HCT116 (cell line): ENCODE data around the gene SETD3. TPM values are rescaled to one million over a fixed set of nuclear protein-coding genes. Genes with fewer than 3 reads are reported as not detected.

Experiments
- ATAC-seq: fragments of 200-7000 bp; cut with Tn5 transposase; 2 replicates; pipeline ENCODE4 v1.9.1; 2020; ENCODE audit warnings: mild to moderate bottlenecking, moderate library complexity
- BruUV-seq: library from RNA; stranded (reverse); fragments of 400-500 nt; replicated peaks from 2 replicates; lab custom pipeline; 2021; lab: Mats Ljungman, UMichigan
- CTCF ChIA-PET: fragments of 300-600 bp; sonication (Branson Sonifier 250); formaldehyde crosslinking; loops from one replicate; lab custom pipeline; 2021; ENCODE audit warnings: antibody characterized with exemption; lab: Charles Lee
- POLR2A ChIA-PET: fragments of 300-600, 350-600 bp; sonication (Branson Sonifier 250); formaldehyde crosslinking; loops from one replicate; lab custom pipeline; 2021; ENCODE audit warnings: antibody characterized with exemption; lab: Charles Lee
- RAD21 ChIA-PET, 2 experiments: fragments of 300-600 bp; sonication (Branson Sonifier 250); formaldehyde crosslinking; loops; one replicate each; lab custom pipeline; 2023; ENCODE audit warnings: low total read pairs in 2 of 2; ENCODE audit not compliant: uncharacterized antibody in 2 of 2, unreplicated experiment in 2 of 2, low non-redundant PET in 1 of 2; lab: Charles Lee
- DNase-seq: peaks from one replicate; pipeline ENCODE4 v3.0.0-alpha.2; 2010; ENCODE audit warnings: low read depth, low spot score
- H2AFZ ChIP-seq: fragments of 200-600 bp; shearing (Covaris generic), sonication (generic); 2 replicates; pipeline ENCODE4 v1.6.1; 2017; ENCODE audit warnings: low read depth, mixed run types, mixed read lengths, antibody characterized with exemption, low read length; ENCODE audit not compliant: poor library complexity, severe bottlenecking
- H3K27ac ChIP-seq: 2 replicates; pipeline ENCODE4 v1.5.1; 2012; ENCODE audit warnings: low read depth, low read length
- H3K27me3 ChIP-seq: fragments of 200-600 bp; sonication (generic); 2 replicates; pipeline ENCODE4 v1.6.1; 2016; ENCODE audit warnings: mixed run types, low read length, mixed read lengths; ENCODE audit not compliant: insufficient read depth
- H3K36me3 ChIP-seq, 2 experiments: fragments of 200-500 bp in 1 of 2; fragments of 200-600 bp in 1 of 2; sonication (Bioruptor generic) in 1 of 2; sonication (generic) in 1 of 2; 2 replicates each; pipeline versions ENCODE4 v1.5.1 to v1.6.1; 2014 to 2016; ENCODE audit warnings: low read length in 2 of 2, inconsistent platforms in 1 of 2, mixed read lengths in 1 of 2, mixed run types in 1 of 2; ENCODE audit not compliant: insufficient read depth in 2 of 2, control insufficient read depth in 1 of 2
- H3K4me1 ChIP-seq, 2 experiments: fragments of 200-600 bp in 1 of 2; sonication (generic) in 1 of 2; 2 replicates each; pipeline versions ENCODE4 v1.5.1 to v1.6.1; 2012 to 2017; ENCODE audit warnings: low read length in 2 of 2, inconsistent platforms in 1 of 2, mild to moderate bottlenecking in 1 of 2, mixed read lengths in 1 of 2, mixed run types in 1 of 2, moderate library complexity in 1 of 2; ENCODE audit not compliant: insufficient read depth in 2 of 2, control insufficient read depth in 1 of 2
- H3K4me2 ChIP-seq: fragments of 200-600 bp; sonication (generic); 2 replicates; pipeline ENCODE4 v1.6.1; 2017; ENCODE audit warnings: mixed run types, low read length, mixed read lengths
- H3K4me3 ChIP-seq, 2 experiments: fragments of 200-600 bp in 1 of 2; sonication (generic) in 1 of 2; replicated peaks in 1 of 2; 2 replicates each; pipeline ENCODE4 v1.5.1; 2011 to 2016; ENCODE audit warnings: low read length in 2 of 2, control low read depth in 1 of 2, low read depth in 1 of 2, mild to moderate bottlenecking in 1 of 2, mixed read lengths in 1 of 2, mixed run types in 1 of 2
- H3K79me2 ChIP-seq: fragments of 200-600 bp; sonication (generic); 2 replicates; pipeline ENCODE4 v1.6.1; 2017; ENCODE audit warnings: mild to moderate bottlenecking, mixed run types, low read length, moderate library complexity, mixed read lengths; ENCODE audit not compliant: insufficient read depth
- H3K9ac ChIP-seq: fragments of 200-600 bp; sonication (generic); 2 replicates; pipeline ENCODE4 v1.6.1; 2016; ENCODE audit warnings: low read length, mixed read lengths
- H3K9me2 ChIP-seq: fragments of 200-600 bp; sonication (generic), shearing (Covaris generic); 2 replicates; pipeline ENCODE4 v1.6.1; 2017; ENCODE audit warnings: mixed run types, mild to moderate bottlenecking, moderate library complexity; ENCODE audit not compliant: insufficient read depth
- H3K9me3 ChIP-seq, 2 experiments: fragments of 200-500 bp in 1 of 2; fragments of 200-600 bp in 1 of 2; sonication (Bioruptor generic) in 1 of 2; sonication (generic) in 1 of 2; 2 replicates each; pipeline ENCODE4 v1.6.1; 2014 to 2017; ENCODE audit warnings: low read length in 2 of 2, mixed read lengths in 2 of 2, inconsistent platforms in 1 of 2, low read depth in 1 of 2, mild to moderate bottlenecking in 1 of 2, mixed run types in 1 of 2, moderate library complexity in 1 of 2; ENCODE audit not compliant: control insufficient read depth in 1 of 2, insufficient read depth in 1 of 2
- H4K20me1 ChIP-seq: fragments of 200-600 bp; sonication (generic), shearing (Covaris generic); 2 replicates; pipeline ENCODE4 v1.6.1; 2017; ENCODE audit warnings: mixed run types, mild to moderate bottlenecking, moderate library complexity; ENCODE audit not compliant: insufficient read depth
- intact Hi-C: fragments of 100-400 bp; cut with micrococcal nuclease; formaldehyde crosslinking; loops from 2 replicates; pipeline ENCODE4 v1.10.0; 2022
- total RNA-seq: library from RNA; stranded (reverse); gene quantifications from one replicate; pipeline ENCODE4 v1.2.1, GENCODE V29; 2021; ENCODE audit not compliant: unreplicated experiment
- TF ChIP-seq, protein P1 (sequence below): IDR thresholded peaks from 2 replicates; pipeline ENCODE4 v1.6.1; 2012; ENCODE audit warnings: low read depth
- TF ChIP-seq, protein P2 (sequence below): IDR thresholded peaks from 2 replicates; pipeline ENCODE4 v1.6.1; 2012
- TF ChIP-seq, protein P3 (sequence below): IDR thresholded peaks from 2 replicates; pipeline ENCODE4 v1.6.1; 2012

SETD3 gene
- total RNA-seq, 1 experiment from 2014 or later: 46.6 TPM

DNA sequence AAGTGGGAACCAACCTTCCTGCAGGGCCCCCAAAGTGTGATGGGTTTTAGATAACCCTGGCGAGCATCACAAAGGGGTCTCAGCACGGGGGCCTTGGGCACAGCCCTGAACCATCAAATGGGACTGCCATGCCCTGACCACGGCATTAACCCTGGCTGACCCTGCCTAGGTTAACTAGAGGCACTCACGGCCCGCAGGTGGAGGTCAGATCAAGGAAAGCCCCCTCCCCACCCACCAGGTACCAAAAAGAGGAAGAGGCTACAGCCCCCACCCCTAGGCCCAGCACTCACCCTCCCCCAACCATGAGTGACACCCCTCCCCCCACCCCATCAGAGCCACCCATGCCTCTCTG, 43.0 kb upstream of the SETD3 start:
- intact Hi-C loops: loop anchor here (10.0 kb wide), 1 partner anchor 421 kb away; no protein-coding TSS in a partner anchor
- ChIA-PET POLR2A (no interaction called here), RAD21 (interaction anchor here in 1 of 2 experiments (0.5 kb wide), 1 partner anchor 104 kb away, joined by 4 read pairs; no protein-coding TSS in a partner anchor), CTCF (no interaction called here)
- no peaks in the 10 kb centered on the region for H3K9me3 ChIP-seq
- H4K20me1 ChIP-seq: no peaks in the 10 kb centered on the region
- no peak overlapping the region for H3K4me2 ChIP-seq
- no peaks in the 10 kb centered on the region for H3K9me2 ChIP-seq
- no peak overlapping the region for H3K4me3 ChIP-seq
- no peak overlapping the region for H3K9ac ChIP-seq
- H3K27ac ChIP-seq: no peak overlapping the region
- ATAC-seq (no peak), DNase-seq (no peak)
- BruUV-seq: no TSS peak
- no peak overlapping the region for H2AFZ ChIP-seq
- H3K27me3 ChIP-seq: no peaks in the 10 kb centered on the region
- peaks cover 6% of the 10 kb centered on the region; the same call in 1 of the 2 replicates for H3K79me2 ChIP-seq
- peaks cover 0 to 6% of the 10 kb centered on the region in 2 experiments; a peak in 2 of 4 replicates for H3K4me1 ChIP-seq
- TF ChIP-seq, protein P1, sequence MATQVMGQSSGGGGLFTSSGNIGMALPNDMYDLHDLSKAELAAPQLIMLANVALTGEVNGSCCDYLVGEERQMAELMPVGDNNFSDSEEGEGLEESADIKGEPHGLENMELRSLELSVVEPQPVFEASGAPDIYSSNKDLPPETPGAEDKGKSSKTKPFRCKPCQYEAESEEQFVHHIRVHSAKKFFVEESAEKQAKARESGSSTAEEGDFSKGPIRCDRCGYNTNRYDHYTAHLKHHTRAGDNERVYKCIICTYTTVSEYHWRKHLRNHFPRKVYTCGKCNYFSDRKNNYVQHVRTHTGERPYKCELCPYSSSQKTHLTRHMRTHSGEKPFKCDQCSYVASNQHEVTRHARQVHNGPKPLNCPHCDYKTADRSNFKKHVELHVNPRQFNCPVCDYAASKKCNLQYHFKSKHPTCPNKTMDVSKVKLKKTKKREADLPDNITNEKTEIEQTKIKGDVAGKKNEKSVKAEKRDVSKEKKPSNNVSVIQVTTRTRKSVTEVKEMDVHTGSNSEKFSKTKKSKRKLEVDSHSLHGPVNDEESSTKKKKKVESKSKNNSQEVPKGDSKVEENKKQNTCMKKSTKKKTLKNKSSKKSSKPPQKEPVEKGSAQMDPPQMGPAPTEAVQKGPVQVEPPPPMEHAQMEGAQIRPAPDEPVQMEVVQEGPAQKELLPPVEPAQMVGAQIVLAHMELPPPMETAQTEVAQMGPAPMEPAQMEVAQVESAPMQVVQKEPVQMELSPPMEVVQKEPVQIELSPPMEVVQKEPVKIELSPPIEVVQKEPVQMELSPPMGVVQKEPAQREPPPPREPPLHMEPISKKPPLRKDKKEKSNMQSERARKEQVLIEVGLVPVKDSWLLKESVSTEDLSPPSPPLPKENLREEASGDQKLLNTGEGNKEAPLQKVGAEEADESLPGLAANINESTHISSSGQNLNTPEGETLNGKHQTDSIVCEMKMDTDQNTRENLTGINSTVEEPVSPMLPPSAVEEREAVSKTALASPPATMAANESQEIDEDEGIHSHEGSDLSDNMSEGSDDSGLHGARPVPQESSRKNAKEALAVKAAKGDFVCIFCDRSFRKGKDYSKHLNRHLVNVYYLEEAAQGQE: no peak
- TF ChIP-seq, protein P2, sequence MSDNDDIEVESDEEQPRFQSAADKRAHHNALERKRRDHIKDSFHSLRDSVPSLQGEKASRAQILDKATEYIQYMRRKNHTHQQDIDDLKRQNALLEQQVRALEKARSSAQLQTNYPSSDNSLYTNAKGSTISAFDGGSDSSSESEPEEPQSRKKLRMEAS: no peak
- TF ChIP-seq, protein P3, sequence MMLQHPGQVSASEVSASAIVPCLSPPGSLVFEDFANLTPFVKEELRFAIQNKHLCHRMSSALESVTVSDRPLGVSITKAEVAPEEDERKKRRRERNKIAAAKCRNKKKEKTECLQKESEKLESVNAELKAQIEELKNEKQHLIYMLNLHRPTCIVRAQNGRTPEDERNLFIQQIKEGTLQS: no peak
- H3K36me3 ChIP-seq: no peaks in the 10 kb centered on the region
